HCT116 (cell line): ENCODE results near the gene LBR. TPM values are rescaled to one million over a fixed set of nuclear protein-coding genes. Genes with fewer than 3 reads are reported as not detected.

Experiments used
- ATAC-seq: fragments of 200-7000 bp; cut with Tn5 transposase; 2 replicates; pipeline ENCODE4 v1.9.1; 2020; ENCODE audit warnings: mild to moderate bottlenecking, moderate library complexity
- BruUV-seq: library from RNA; stranded (reverse); fragments of 400-500 nt; replicated peaks from 2 replicates; lab custom pipeline; 2021; lab: Mats Ljungman, UMichigan
- CTCF ChIA-PET: fragments of 300-600 bp; sonication (Branson Sonifier 250); formaldehyde crosslinking; loops from one replicate; lab custom pipeline; 2021; ENCODE audit warnings: antibody characterized with exemption; lab: Charles Lee
- POLR2A ChIA-PET: fragments of 300-600, 350-600 bp; sonication (Branson Sonifier 250); formaldehyde crosslinking; loops from one replicate; lab custom pipeline; 2021; ENCODE audit warnings: antibody characterized with exemption; lab: Charles Lee
- RAD21 ChIA-PET, 2 experiments: fragments of 300-600 bp; sonication (Branson Sonifier 250); formaldehyde crosslinking; loops; one replicate each; lab custom pipeline; 2023; ENCODE audit warnings: low total read pairs in 2 of 2; ENCODE audit not compliant: uncharacterized antibody in 2 of 2, unreplicated experiment in 2 of 2, low non-redundant PET in 1 of 2; lab: Charles Lee
- DNase-seq: peaks from one replicate; pipeline ENCODE4 v3.0.0-alpha.2; 2010; ENCODE audit warnings: low read depth, low spot score
- H2AFZ ChIP-seq: fragments of 200-600 bp; shearing (Covaris generic), sonication (generic); 2 replicates; pipeline ENCODE4 v1.6.1; 2017; ENCODE audit warnings: low read depth, mixed run types, mixed read lengths, antibody characterized with exemption, low read length; ENCODE audit not compliant: poor library complexity, severe bottlenecking
- H3K27ac ChIP-seq: 2 replicates; pipeline ENCODE4 v1.5.1; 2012; ENCODE audit warnings: low read depth, low read length
- H3K27me3 ChIP-seq: fragments of 200-600 bp; sonication (generic); 2 replicates; pipeline ENCODE4 v1.6.1; 2016; ENCODE audit warnings: mixed run types, low read length, mixed read lengths; ENCODE audit not compliant: insufficient read depth
- H3K36me3 ChIP-seq, 2 experiments: fragments of 200-500 bp in 1 of 2; fragments of 200-600 bp in 1 of 2; sonication (Bioruptor generic) in 1 of 2; sonication (generic) in 1 of 2; 2 replicates each; pipeline versions ENCODE4 v1.5.1 to v1.6.1; 2014 to 2016; ENCODE audit warnings: low read length in 2 of 2, inconsistent platforms in 1 of 2, mixed read lengths in 1 of 2, mixed run types in 1 of 2; ENCODE audit not compliant: insufficient read depth in 2 of 2, control insufficient read depth in 1 of 2
- H3K4me1 ChIP-seq, 2 experiments: fragments of 200-600 bp in 1 of 2; sonication (generic) in 1 of 2; 2 replicates each; pipeline versions ENCODE4 v1.5.1 to v1.6.1; 2012 to 2017; ENCODE audit warnings: low read length in 2 of 2, inconsistent platforms in 1 of 2, mild to moderate bottlenecking in 1 of 2, mixed read lengths in 1 of 2, mixed run types in 1 of 2, moderate library complexity in 1 of 2; ENCODE audit not compliant: insufficient read depth in 2 of 2, control insufficient read depth in 1 of 2
- H3K4me2 ChIP-seq: fragments of 200-600 bp; sonication (generic); 2 replicates; pipeline ENCODE4 v1.6.1; 2017; ENCODE audit warnings: mixed run types, low read length, mixed read lengths
- H3K4me3 ChIP-seq, 2 experiments: fragments of 200-600 bp in 1 of 2; sonication (generic) in 1 of 2; replicated peaks in 1 of 2; 2 replicates each; pipeline ENCODE4 v1.5.1; 2011 to 2016; ENCODE audit warnings: low read length in 2 of 2, control low read depth in 1 of 2, low read depth in 1 of 2, mild to moderate bottlenecking in 1 of 2, mixed read lengths in 1 of 2, mixed run types in 1 of 2
- H3K79me2 ChIP-seq: fragments of 200-600 bp; sonication (generic); 2 replicates; pipeline ENCODE4 v1.6.1; 2017; ENCODE audit warnings: mild to moderate bottlenecking, mixed run types, low read length, moderate library complexity, mixed read lengths; ENCODE audit not compliant: insufficient read depth
- H3K9ac ChIP-seq: fragments of 200-600 bp; sonication (generic); 2 replicates; pipeline ENCODE4 v1.6.1; 2016; ENCODE audit warnings: low read length, mixed read lengths
- H3K9me2 ChIP-seq: fragments of 200-600 bp; sonication (generic), shearing (Covaris generic); 2 replicates; pipeline ENCODE4 v1.6.1; 2017; ENCODE audit warnings: mixed run types, mild to moderate bottlenecking, moderate library complexity; ENCODE audit not compliant: insufficient read depth
- H3K9me3 ChIP-seq, 2 experiments: fragments of 200-500 bp in 1 of 2; fragments of 200-600 bp in 1 of 2; sonication (Bioruptor generic) in 1 of 2; sonication (generic) in 1 of 2; 2 replicates each; pipeline ENCODE4 v1.6.1; 2014 to 2017; ENCODE audit warnings: low read length in 2 of 2, mixed read lengths in 2 of 2, inconsistent platforms in 1 of 2, low read depth in 1 of 2, mild to moderate bottlenecking in 1 of 2, mixed run types in 1 of 2, moderate library complexity in 1 of 2; ENCODE audit not compliant: control insufficient read depth in 1 of 2, insufficient read depth in 1 of 2
- H4K20me1 ChIP-seq: fragments of 200-600 bp; sonication (generic), shearing (Covaris generic); 2 replicates; pipeline ENCODE4 v1.6.1; 2017; ENCODE audit warnings: mixed run types, mild to moderate bottlenecking, moderate library complexity; ENCODE audit not compliant: insufficient read depth
- ELF1 ChIP-seq: IDR thresholded peaks from 2 replicates; pipeline ENCODE4 v1.6.1; 2012; ENCODE audit warnings: low read depth, borderline replicate concordance
- EZH2phosphoT487 ChIP-seq: fragments of 200-600 bp; IDR thresholded peaks from 2 replicates; pipeline ENCODE4 v1.6.1; 2018; ENCODE audit warnings: antibody characterized with exemption, borderline replicate concordance
- JUND ChIP-seq: IDR thresholded peaks from 2 replicates; pipeline ENCODE4 v1.6.1; 2012
- MAX ChIP-seq: IDR thresholded peaks from 2 replicates; pipeline ENCODE4 v1.6.1; 2012
- POLR2AphosphoS5 ChIP-seq: IDR thresholded peaks from 2 replicates; pipeline ENCODE4 v1.6.1; 2011; ENCODE audit warnings: mild to moderate bottlenecking, low read depth, low read length, moderate library complexity
- RAD21 ChIP-seq: IDR thresholded peaks from 2 replicates; pipeline ENCODE4 v1.6.1; 2012; ENCODE audit warnings: low read depth, mild to moderate bottlenecking
- SIN3A ChIP-seq: IDR thresholded peaks from 2 replicates; pipeline ENCODE4 v1.6.1; 2012; ENCODE audit warnings: low read depth
- SP1 ChIP-seq: IDR thresholded peaks from 2 replicates; pipeline ENCODE4 v1.6.1; 2012; ENCODE audit warnings: low read depth
- SRF ChIP-seq: IDR thresholded peaks from 2 replicates; pipeline ENCODE4 v1.6.1; 2012; ENCODE audit warnings: low read depth
- TCF7L2 ChIP-seq: IDR thresholded peaks from 2 replicates; pipeline ENCODE4 v1.7.0; 2011; ENCODE audit warnings: borderline replicate concordance, inconsistent platforms; ENCODE audit not compliant: insufficient read depth, insufficient read length; ENCODE audit errors: extremely low read depth
- YY1 ChIP-seq: IDR thresholded peaks from 2 replicates; pipeline ENCODE4 v1.6.1; 2011; ENCODE audit warnings: low read length, low read depth, moderate library complexity, mild to moderate bottlenecking; ENCODE audit not compliant: insufficient replicate concordance; ENCODE audit errors: extremely low read depth
- ZFX ChIP-seq: fragments of 450-650 bp; IDR thresholded peaks from 2 replicates; pipeline ENCODE4 v1.6.1; 2017
- intact Hi-C: fragments of 100-400 bp; cut with micrococcal nuclease; formaldehyde crosslinking; loops from 2 replicates; pipeline ENCODE4 v1.10.0; 2022
- total RNA-seq: library from RNA; stranded (reverse); gene quantifications from one replicate; pipeline ENCODE4 v1.2.1, GENCODE V29; 2021; ENCODE audit not compliant: unreplicated experiment
- TF ChIP-seq, protein P1 (sequence below): IDR thresholded peaks from 2 replicates; pipeline ENCODE4 v1.6.1; 2011; ENCODE audit warnings: mild to moderate bottlenecking, low read length, moderate library complexity; ENCODE audit not compliant: insufficient replicate concordance; ENCODE audit errors: extremely low read depth
- TF ChIP-seq, protein P2 (sequence below): IDR thresholded peaks from 2 replicates; pipeline ENCODE4 v1.6.1; 2012; ENCODE audit warnings: low read depth

The LBR gene
- total RNA-seq, 1 experiment from 2014 or later: 97.4 TPM

DNA sequence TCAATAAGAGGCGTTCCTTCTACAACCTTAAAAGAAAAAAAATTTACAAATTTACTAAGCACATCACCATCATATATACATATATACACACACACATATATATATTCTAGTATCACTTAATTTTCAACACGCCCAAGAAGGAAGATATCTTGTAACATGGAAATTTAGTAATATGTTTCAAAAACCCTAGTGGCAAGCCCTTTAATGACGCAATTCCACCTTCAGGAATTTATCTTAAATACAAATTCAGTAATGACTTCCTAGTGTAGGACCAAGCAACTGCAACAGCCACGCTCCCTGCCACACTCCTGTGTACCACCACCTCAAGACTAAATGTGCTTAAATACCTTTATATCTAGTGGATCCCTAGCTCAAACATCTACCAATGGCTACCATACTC, 12.5 kb downstream of the LBR start:
- Histone ChIP-seq H3K9ac (no peak overlapping the region), H3K4me1 (no peaks in the 10 kb centered on the region), H3K9me2 (no peaks in the 10 kb centered on the region), H2AFZ (no peak overlapping the region), H3K36me3 (peaks cover 62 to 67% of the 10 kb centered on the region in 2 experiments), H3K27ac (no peak overlapping the region), H4K20me1 (no peaks in the 10 kb centered on the region; the same call in 1 of the 2 replicates), H3K4me3 (no peak overlapping the region), H3K4me2 (no peak overlapping the region)
- RAD21 ChIA-PET: no interaction called here
- CTCF ChIA-PET: no interaction called here
- no TSS peak for BruUV-seq
- intact Hi-C loops: no loop called here
- peak; percentile 49 for ATAC-seq
- TF ChIP-seq SIN3A (no peak), EZH2phosphoT487 (no peak), RAD21 (no peak), ELF1 (no peak), POLR2AphosphoS5 (no peak)
- TF ChIP-seq, all 23 proteins: peak for 0
- Histone ChIP-seq H3K9me3 (no peaks in the 10 kb centered on the region), H3K27me3 (no peaks in the 10 kb centered on the region), H3K79me2 (peaks cover 72% of the 10 kb centered on the region)
- POLR2A ChIA-PET: no interaction called here
- DNase-seq: no peak

GRCh38 chr1:225413708-225414375, 14.0 kb downstream of the LBR start:
- Histone ChIP-seq H3K4me1 (no peaks in the 10 kb centered on the region), H3K36me3 (peaks cover 54 to 59% of the 10 kb centered on the region in 2 experiments), H3K9me2 (no peaks in the 10 kb centered on the region), H4K20me1 (no peaks in the 10 kb centered on the region; the same call in 1 of the 2 replicates), H3K4me3 (no peak overlapping the region), H3K79me2 (peaks cover 66% of the 10 kb centered on the region), H3K9me3 (no peaks in the 10 kb centered on the region), H3K27ac (no peak overlapping the region), H3K9ac (no peak overlapping the region), H2AFZ (no peak overlapping the region), H3K27me3 (no peaks in the 10 kb centered on the region), H3K4me2 (no peak overlapping the region)
- ChIA-PET CTCF (no interaction called here), POLR2A (no interaction called here), RAD21 (no interaction called here)
- no TSS peak for BruUV-seq
- intact Hi-C loops: no loop called here
- no peak for DNase-seq
- ATAC-seq: no peak
- TF ChIP-seq ELF1: no peak
- TF ChIP-seq, protein P1, sequence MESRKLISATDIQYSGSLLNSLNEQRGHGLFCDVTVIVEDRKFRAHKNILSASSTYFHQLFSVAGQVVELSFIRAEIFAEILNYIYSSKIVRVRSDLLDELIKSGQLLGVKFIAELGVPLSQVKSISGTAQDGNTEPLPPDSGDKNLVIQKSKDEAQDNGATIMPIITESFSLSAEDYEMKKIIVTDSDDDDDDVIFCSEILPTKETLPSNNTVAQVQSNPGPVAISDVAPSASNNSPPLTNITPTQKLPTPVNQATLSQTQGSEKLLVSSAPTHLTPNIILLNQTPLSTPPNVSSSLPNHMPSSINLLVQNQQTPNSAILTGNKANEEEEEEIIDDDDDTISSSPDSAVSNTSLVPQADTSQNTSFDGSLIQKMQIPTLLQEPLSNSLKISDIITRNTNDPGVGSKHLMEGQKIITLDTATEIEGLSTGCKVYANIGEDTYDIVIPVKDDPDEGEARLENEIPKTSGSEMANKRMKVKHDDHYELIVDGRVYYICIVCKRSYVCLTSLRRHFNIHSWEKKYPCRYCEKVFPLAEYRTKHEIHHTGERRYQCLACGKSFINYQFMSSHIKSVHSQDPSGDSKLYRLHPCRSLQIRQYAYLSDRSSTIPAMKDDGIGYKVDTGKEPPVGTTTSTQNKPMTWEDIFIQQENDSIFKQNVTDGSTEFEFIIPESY: no peak
- TF ChIP-seq MAX: no peak
- TF ChIP-seq RAD21: no peak
- no peak for TF ChIP-seq SRF
- TF ChIP-seq SIN3A: no peak
- TF ChIP-seq, protein P2, sequence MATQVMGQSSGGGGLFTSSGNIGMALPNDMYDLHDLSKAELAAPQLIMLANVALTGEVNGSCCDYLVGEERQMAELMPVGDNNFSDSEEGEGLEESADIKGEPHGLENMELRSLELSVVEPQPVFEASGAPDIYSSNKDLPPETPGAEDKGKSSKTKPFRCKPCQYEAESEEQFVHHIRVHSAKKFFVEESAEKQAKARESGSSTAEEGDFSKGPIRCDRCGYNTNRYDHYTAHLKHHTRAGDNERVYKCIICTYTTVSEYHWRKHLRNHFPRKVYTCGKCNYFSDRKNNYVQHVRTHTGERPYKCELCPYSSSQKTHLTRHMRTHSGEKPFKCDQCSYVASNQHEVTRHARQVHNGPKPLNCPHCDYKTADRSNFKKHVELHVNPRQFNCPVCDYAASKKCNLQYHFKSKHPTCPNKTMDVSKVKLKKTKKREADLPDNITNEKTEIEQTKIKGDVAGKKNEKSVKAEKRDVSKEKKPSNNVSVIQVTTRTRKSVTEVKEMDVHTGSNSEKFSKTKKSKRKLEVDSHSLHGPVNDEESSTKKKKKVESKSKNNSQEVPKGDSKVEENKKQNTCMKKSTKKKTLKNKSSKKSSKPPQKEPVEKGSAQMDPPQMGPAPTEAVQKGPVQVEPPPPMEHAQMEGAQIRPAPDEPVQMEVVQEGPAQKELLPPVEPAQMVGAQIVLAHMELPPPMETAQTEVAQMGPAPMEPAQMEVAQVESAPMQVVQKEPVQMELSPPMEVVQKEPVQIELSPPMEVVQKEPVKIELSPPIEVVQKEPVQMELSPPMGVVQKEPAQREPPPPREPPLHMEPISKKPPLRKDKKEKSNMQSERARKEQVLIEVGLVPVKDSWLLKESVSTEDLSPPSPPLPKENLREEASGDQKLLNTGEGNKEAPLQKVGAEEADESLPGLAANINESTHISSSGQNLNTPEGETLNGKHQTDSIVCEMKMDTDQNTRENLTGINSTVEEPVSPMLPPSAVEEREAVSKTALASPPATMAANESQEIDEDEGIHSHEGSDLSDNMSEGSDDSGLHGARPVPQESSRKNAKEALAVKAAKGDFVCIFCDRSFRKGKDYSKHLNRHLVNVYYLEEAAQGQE: no peak
- no peak for TF ChIP-seq TCF7L2
- TF ChIP-seq YY1: no peak
- no peak for TF ChIP-seq ZFX
- TF ChIP-seq EZH2phosphoT487: no peak
- TF ChIP-seq SP1: no peak
- no peak for TF ChIP-seq JUND
